CD4-positive, alpha-beta T cell treated with Interleukin-15 for 1 hour (primary cell): ENCODE data around the gene SNCG.
"Not testable (repeated sequence)": the region's sequence is repeated elsewhere in the genome, so short reads cannot be mapped to it uniquely, and the experiment has no call there.

Source experiments
- DNase-seq: peaks from one replicate; pipeline ENCODE4 v3.0.0-alpha.2; 2020

The SNCG gene

DNA sequence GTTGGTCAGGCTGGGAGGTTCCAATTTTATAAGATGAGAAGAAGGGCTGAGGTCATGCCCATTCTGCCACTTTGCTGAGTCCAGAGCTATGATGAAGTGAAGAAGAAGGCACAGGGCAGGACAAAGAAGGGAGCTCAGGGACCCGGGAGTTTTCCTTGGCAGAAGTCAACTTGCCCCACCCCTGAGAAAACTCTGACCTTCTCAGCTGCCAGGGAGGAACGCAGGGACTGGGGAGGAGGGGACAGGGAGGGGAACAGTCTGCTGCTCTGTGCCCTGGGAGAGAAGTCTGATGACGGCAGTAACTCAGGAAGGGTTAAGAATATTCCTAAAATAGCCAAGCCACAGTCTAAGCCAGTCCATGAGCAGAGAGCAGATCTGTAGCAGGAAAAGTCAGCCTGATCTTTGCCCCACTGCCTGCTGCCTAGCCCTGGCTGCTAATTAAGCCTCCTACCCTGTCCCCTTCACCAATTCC, 21.6 kb downstream of the SNCG start:
- DNase-seq, result no peak

GRCh38 chr10:86981020-86981419, 22.6 kb downstream of the SNCG start:
- DNase-seq, result not testable (repeated sequence)

GRCh38 chr10:86981716-86982115, 23.3 kb downstream of the SNCG start:
- DNase-seq, result no peak

DNA sequence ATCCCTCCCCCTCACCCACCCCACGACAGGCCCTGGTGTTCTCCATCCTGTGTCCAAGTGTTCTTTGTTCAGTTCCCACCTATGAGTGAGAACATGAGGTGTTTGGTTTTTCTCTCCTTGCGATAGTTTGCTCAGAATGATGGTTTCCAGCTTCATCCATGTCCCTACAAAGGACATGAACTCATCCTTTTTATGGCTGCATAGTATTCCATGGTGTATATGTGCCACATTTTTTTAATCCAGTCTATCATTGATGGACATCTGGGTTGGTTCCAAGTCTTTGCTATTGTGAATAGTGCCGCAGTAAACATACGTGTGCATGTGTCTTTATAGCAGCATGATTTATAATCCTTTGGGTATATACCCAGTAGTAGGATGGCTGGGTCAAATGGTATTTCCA, 26.1 kb downstream of the SNCG start:
- DNase-seq, result not testable (repeated sequence)

DNA sequence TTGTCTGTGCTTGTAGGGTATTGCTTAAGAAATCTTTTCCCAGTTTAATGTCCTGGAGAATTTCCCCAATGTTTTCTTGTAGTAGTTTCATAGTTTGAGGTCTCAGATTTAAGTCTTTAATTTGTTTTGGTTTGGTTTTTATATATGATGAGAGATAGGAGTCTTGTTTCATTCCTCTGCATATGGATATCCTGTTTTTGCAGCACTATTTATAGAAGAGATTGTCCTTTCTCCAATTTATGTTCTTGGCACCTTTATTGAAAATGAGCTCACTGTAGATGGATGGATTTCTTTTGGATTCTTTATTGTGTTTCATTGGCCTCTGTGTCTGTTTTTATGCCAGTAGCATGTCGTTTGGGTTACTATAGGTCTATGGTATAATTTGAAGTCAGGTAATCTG, 30.1 kb downstream of the SNCG start:
- no peak for DNase-seq

DNA sequence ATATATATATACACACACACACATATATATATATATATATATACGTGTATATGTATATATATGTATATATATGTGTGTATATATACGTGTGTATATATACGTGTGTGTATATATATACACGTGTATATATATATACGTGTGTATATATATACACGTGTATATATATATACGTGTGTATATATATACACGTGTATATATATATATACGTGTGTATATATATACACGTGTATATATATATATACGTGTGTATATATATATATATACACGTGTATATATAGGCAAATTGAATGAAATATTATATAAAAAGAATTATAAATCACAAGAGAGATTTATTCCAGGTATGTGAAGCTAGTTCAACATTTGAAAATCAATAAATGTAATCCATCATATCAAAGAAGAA, 33.0 kb downstream of the SNCG start:
- DNase-seq, result not testable (repeated sequence)

DNA sequence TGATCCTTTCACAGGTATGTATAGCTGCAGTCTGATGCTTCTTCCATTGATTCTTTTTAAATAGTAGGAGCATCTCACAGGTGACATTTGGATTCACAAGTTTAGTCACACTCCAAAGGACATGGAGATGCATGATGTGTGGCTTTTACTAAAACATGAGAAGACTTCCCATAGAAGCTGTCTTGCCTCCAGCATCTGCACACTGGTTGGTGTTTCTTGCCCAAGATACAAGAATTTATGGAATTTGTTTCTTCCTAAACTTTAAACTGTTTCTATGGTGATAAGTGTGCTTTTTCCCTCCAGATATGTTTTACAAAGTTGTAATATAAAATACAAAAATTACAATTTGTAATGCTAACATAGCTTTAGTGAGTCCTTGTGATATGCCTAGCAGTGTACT, 34.1 kb downstream of the SNCG start:
- DNase-seq, result no peak

- no peak for DNase-seq
Measured at GRCh38 chr10:86992929-86993328, 34.5 kb downstream of the SNCG start.

GRCh38 chr10:86999802-87000403, 41.5 kb downstream of the SNCG start:
- not testable (repeated sequence) for DNase-seq

- DNase-seq, result no peak
Measured at GRCh38 chr10:87000491-87000890, 42.1 kb downstream of the SNCG start.

- DNase-seq, result not testable (repeated sequence)
Measured at GRCh38 chr10:87007124-87007523, 48.7 kb downstream of the SNCG start.

DNA sequence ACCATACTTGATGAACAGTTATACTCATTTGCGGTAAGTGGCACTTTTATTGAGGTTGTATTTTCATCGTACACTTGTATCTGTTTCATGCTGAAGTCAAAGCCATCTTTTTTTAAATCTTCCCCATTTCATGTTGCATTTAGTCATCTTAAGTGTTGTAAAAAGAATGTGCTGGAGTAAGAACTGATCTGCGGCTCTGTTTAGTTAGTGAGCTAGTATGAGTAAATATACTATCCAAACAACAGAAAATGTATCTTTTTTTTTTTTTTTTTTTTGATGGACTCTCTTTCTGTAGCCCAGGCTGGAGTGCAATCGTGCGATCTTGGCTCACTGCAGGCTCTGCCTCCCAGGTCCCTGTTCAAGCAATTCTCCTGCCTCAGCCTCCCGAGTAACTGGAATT, 49.3 kb downstream of the SNCG start:
- not testable (repeated sequence) for DNase-seq

DNA sequence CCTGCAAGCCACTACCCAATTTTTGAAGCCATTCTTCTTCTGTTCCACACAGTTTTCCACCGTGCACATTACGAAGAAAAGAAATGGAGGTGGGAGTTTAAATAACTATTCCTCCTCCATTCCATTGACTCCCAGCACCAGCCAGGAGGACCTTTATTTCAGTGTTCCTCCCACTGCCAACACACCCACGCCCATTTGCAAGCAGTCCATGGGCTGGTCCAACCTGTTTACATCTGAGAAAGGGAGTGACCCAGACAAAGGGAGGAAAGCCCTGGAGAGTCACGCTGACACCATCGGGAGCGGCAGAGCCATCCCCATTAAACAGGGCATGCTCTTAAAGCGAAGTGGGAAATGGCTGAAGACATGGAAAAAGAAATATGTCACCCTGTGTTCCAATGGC, 49.9 kb downstream of the SNCG start:
- not testable (repeated sequence) for DNase-seq

DNA sequence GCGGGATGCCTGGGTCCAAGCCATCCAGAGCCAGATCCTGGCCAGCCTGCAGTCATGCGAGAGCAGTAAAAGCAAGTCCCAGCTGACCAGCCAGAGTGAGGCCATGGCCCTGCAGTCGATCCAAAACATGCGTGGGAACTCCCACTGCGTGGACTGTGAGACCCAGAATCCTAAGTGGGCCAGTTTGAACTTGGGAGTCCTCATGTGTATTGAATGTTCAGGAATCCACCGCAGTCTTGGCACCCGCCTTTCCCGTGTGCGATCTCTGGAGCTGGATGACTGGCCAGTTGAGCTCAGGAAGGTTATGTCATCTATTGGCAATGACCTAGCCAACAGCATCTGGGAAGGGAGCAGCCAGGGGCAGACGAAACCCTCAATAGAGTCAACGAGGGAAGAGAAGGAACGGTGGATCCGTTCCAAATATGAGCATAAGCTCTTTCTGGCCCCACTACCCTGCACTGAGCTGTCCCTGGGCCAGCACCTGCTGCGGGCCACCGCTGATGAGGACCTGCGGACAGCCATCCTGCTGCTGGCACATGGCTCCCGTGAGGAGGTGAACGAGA, 50.8 kb downstream of the SNCG start:
- not testable (repeated sequence) for DNase-seq
